K562 (cell line): ENCODE results near the gene CPED1. TPM values are rescaled to one million over a fixed set of nuclear protein-coding genes. Genes with fewer than 3 reads are reported as not detected.

ENCODE experiments used
- ATAC-seq: fragments of 200-7000 bp; cut with Tn5 transposase; 3 replicates; pipeline ENCODE4 v1.9.1; 2020; ENCODE audit warnings: moderate library complexity
- BruUV-seq: library from RNA; stranded (reverse); fragments of 400-500 nt; replicated peaks from 2 replicates; lab custom pipeline; 2021; lab: Mats Ljungman, UMichigan
- CTCF ChIA-PET: fragments of 300-600 bp; formaldehyde crosslinking; extraction: SDS; loops from one replicate; lab custom pipeline; 2021; ENCODE audit warnings: low intra/inter-chr PET ratio; lab: Yijun Ruan, JAX
- POLR2A ChIA-PET: fragments of 300-600, 350-650 bp; sonication (Branson Sonifier 250); formaldehyde crosslinking; extraction: SDS; loops from one replicate; lab custom pipeline; 2021; ENCODE audit warnings: antibody characterized with exemption, inconsistent platforms; lab: Yijun Ruan, JAX
- DNase-seq, 4 experiments: peaks; one replicate each; pipeline versions ENCODE4 v3.0.0 to v3.0.0-alpha.2; 2011 to 2018; ENCODE audit warnings: low spot score in 3 of 4, mixed read lengths in 3 of 4; ENCODE audit errors: extremely low read depth in 1 of 4
- FAIRE-seq: peaks from 2 replicates; lab custom pipeline; 2011; peaks lifted over from hg19 to GRCh38; lab: Jason Lieb, UNC
- H2AFZ ChIP-seq: 2 replicates; pipeline ENCODE4 v1.6.0; 2011; ENCODE audit warnings: low read depth, low read length, control low read depth, inconsistent platforms
- H3K27ac ChIP-seq: fragments of 200-600 bp; 3 replicates; pipeline ENCODE4 v1.8.0; 2011; ENCODE audit warnings: low read depth, mild to moderate bottlenecking, control low read depth, inconsistent platforms, low read length, moderate library complexity, mixed read lengths; ENCODE audit errors: extremely low read depth
- H3K27me3 ChIP-seq, 2 experiments: fragments of 300-600 bp in 1 of 2; 2 replicates in 1 of 2; 3 replicates in 1 of 2; pipeline versions ENCODE4 v1.6.0 to v1.8.0; 2011; ENCODE audit warnings: inconsistent platforms in 2 of 2, low read length in 2 of 2, mild to moderate bottlenecking in 1 of 2, mixed read lengths in 1 of 2, moderate library complexity in 1 of 2; ENCODE audit not compliant: control insufficient read depth in 2 of 2, insufficient read depth in 2 of 2
- H3K36me3 ChIP-seq: fragments of 300-600 bp; 3 replicates; pipeline ENCODE4 v1.8.0; 2011; ENCODE audit warnings: mild to moderate bottlenecking, low read length, inconsistent platforms; ENCODE audit not compliant: control insufficient read depth, insufficient read depth
- H3K4me1 ChIP-seq, 2 experiments: fragments of 200-600 bp in 1 of 2; replicated peaks in 1 of 2; 2 replicates in 1 of 2; 3 replicates in 1 of 2; pipeline versions ENCODE4 v1.5.1 to v1.8.0; 2011; ENCODE audit warnings: inconsistent platforms in 2 of 2, low read length in 2 of 2, mild to moderate bottlenecking in 1 of 2, mixed read lengths in 1 of 2, moderate library complexity in 1 of 2; ENCODE audit not compliant: control insufficient read depth in 2 of 2, insufficient read depth in 2 of 2
- H3K4me2 ChIP-seq: 2 replicates; pipeline ENCODE4 v1.6.1; 2011; ENCODE audit warnings: low read length, control low read depth, inconsistent platforms, mixed read lengths; ENCODE audit not compliant: insufficient read depth
- H3K4me3 ChIP-seq: fragments of 200-600 bp; sonication (generic), shearing (Covaris generic); 2 replicates; pipeline ENCODE4 v1.5.1; 2016; ENCODE audit warnings: control low read depth, inconsistent platforms
- H3K79me2 ChIP-seq: fragments of 200-600 bp; 3 replicates; pipeline ENCODE4 v1.8.0; 2011; ENCODE audit warnings: low read length, inconsistent platforms; ENCODE audit not compliant: control insufficient read depth, insufficient read depth
- H3K9ac ChIP-seq, 2 experiments: 2 replicates each; pipeline versions ENCODE4 v1.6.0 to v1.6.1; 2011; ENCODE audit warnings: low read depth in 2 of 2, low read length in 2 of 2, control low read depth in 1 of 2, inconsistent platforms in 1 of 2, mild to moderate bottlenecking in 1 of 2, mixed read lengths in 1 of 2; ENCODE audit not compliant: insufficient read depth in 1 of 2
- H3K9me1 ChIP-seq: one replicate; pipeline ENCODE4 v1.6.0; 2011; ENCODE audit warnings: inconsistent platforms, mild to moderate bottlenecking, low read length, moderate library complexity; ENCODE audit not compliant: control insufficient read depth, insufficient read depth
- H3K9me3 ChIP-seq: replicated peaks from 2 replicates; pipeline ENCODE4 v1.5.1; 2011; ENCODE audit warnings: low read depth, low read length, inconsistent platforms; ENCODE audit not compliant: control insufficient read depth, insufficient read depth
- H4K20me1 ChIP-seq: replicated peaks from 2 replicates; pipeline ENCODE4 v1.6.1; 2011; ENCODE audit warnings: low read length, inconsistent platforms, mixed read lengths; ENCODE audit not compliant: control insufficient read depth, insufficient read depth
- CEBPB ChIP-seq: fragments of 450-650 bp; IDR thresholded peaks from 2 replicates; pipeline ENCODE4 v1.6.1; 2016; ENCODE audit warnings: missing genetic modification characterization, missing compliant biosample characterization
- CEBPG ChIP-seq, 3 experiments: fragments of 200-800 bp in 1 of 3; sonication (Bioruptor generic) in 1 of 3; sonication (generic) in 1 of 3; formaldehyde crosslinking in 1 of 3; IDR thresholded peaks in 2 of 3; conservative IDR thresholded peaks in 1 of 3; 2 replicates each; pipeline versions ENCODE4 v1.6.1 to v1.8.0; 2016 to 2022; ENCODE audit warnings: missing compliant biosample characterization in 2 of 3, missing genetic modification characterization in 2 of 3, mild to moderate bottlenecking in 1 of 3, missing genetic modification reagents in 1 of 3
- PATZ1 ChIP-seq: fragments of 250-450 bp; sonication (Bioruptor Pico); IDR thresholded peaks from 2 replicates; pipeline ENCODE4 v1.5.0; 2020; ENCODE audit warnings: mild to moderate bottlenecking, borderline replicate concordance
- POLR2G ChIP-seq: fragments of 200-400 bp; formaldehyde crosslinking; IDR thresholded peaks from 2 replicates; pipeline ENCODE4 v1.6.1; 2017; ENCODE audit warnings: low read depth, mild to moderate bottlenecking, antibody characterized with exemption, low read length, moderate library complexity
- RB1 ChIP-seq: fragments of 450-650 bp; IDR thresholded peaks from 2 replicates; pipeline ENCODE4 v1.6.1; 2017; ENCODE audit warnings: low read depth, mild to moderate bottlenecking
- ZNF311 ChIP-seq: fragments of 250-450 bp; sonication (Bioruptor Pico); IDR thresholded peaks from 2 replicates; pipeline ENCODE4 v1.4.0; 2020; ENCODE audit warnings: mild to moderate bottlenecking, moderate library complexity
- WGBS: fragments of 100-300 bp; shearing (Covaris generic); methylation state at CpG from one replicate; pipeline ENCODE4 v1.1.6; 2016; ENCODE audit warnings: low coverage, mixed read lengths; ENCODE audit not compliant: insufficient coverage; ENCODE audit errors: missing lambda C conversion rate; 5-methylcytosine and 5-hydroxymethylcytosine counted together
- in situ Hi-C: fragments of 300-500 bp; cut with MboI; formaldehyde crosslinking; loops from 4 replicates; pipeline ENCODE4 v1.15.0; 2018; ENCODE audit warnings: inconsistent platforms, mixed read lengths
- intact Hi-C: fragments of 100-400 bp; cut with micrococcal nuclease; formaldehyde crosslinking; loops from 2 replicates; pipeline ENCODE4 v1.14.2; 2022
- polyA plus RNA-seq, 8 experiments: library from polyadenylated mRNA; depleted of rRNA in 4 of 8; stranded (reverse) in 5 of 8; unstranded in 3 of 8; fragments of >200 nt; fragmentation: Nextera tagmentation in 2 of 8; fragmentation: Illumina TruSeq in 1 of 8; extraction: Ambion mirVana in 2 of 8; extraction: Trizol in 1 of 8; gene quantifications; 2 replicates each; pipeline versions ENCODE4 v1.2.1 to v1.2.3, GENCODE V29; 2011 to 2014; ENCODE audit warnings: inconsistent platforms in 1 of 8, missing spikeins in 1 of 8
- total RNA-seq, 7 experiments: library from RNA; depleted of rRNA in 6 of 7; stranded (reverse); fragments of >200 nt in 6 of 7; fragmentation: Illumina TruSeq in 2 of 7; extraction: Trizol in 2 of 7; gene quantifications; 2 replicates each; pipeline versions ENCODE4 v1.2.1 to v1.2.3, GENCODE V29; 2011 to 2021; ENCODE audit warnings: low replicate concordance in 1 of 7

The CPED1 gene
- total and polyA plus RNA-seq, 9 of the 15 experiments (the other 6 are each of a cell fraction or from before 2014, with no cell fraction given) = 195 to 393 (median 290) TPM

GRCh38 chr7:121116396-121116795 lies 127.9 kb downstream of the CPED1 start:
- Histone ChIP-seq H3K4me2 (no peak overlapping the region), H4K20me1 (no peaks in the 10 kb centered on the region)
- WGBS = 95% methylated on average over 1 of the region's 1 CpG
- TF ChIP-seq RB1 (0 out of 2 replicates have a peak, but pooled peaks have one; percentile 20), POLR2G (0 out of 2 replicates have a peak, but pooled peaks have one; percentile 9), ZNF311 (CRISPR knock-in tag) (no peak)
- TF ChIP-seq, all 486 proteins: peak for 2
- in situ Hi-C loops (no loop called here), intact Hi-C loops (loop anchor here (10.0 kb wide), 1 partner anchor 878 kb away; no protein-coding TSS in a partner anchor)
- H3K27me3 ChIP-seq = no peaks in the 10 kb centered on the region
- no peaks in the 10 kb centered on the region for H3K9me1 ChIP-seq
- no peak overlapping the region for H3K9ac ChIP-seq
- ATAC-seq (no peak), FAIRE-seq (no peak), DNase-seq (no peak)
- H3K27ac ChIP-seq = no peak overlapping the region
- no peak overlapping the region for H2AFZ ChIP-seq
- peaks cover 95% of the 10 kb centered on the region for H3K36me3 ChIP-seq
- H3K4me3 ChIP-seq = no peak overlapping the region
- TSS peak; percentile 13 for BruUV-seq
- ChIA-PET POLR2A (interaction anchor here (0.8 to 1.0 kb wide), 2 partner anchors 8 to 120 kb away, joined by 3 to 4 read pairs; no protein-coding TSS in a partner anchor), CTCF (no interaction called here)
- H3K9me3 ChIP-seq = no peaks in the 10 kb centered on the region
- no peaks in the 10 kb centered on the region for H3K4me1 ChIP-seq
- H3K79me2 ChIP-seq = peaks cover 84% of the 10 kb centered on the region

- in situ Hi-C loops = no loop called here
Measured at GRCh38 chr7:121119047-121119446, 130.5 kb downstream of the CPED1 start.

More at GRCh38 chr7:121119047-121119446, 130.5 kb downstream of the CPED1 start:
- no peak overlapping the region for H3K27ac ChIP-seq
- no peak overlapping the region for H3K4me2 ChIP-seq
- H3K9ac ChIP-seq = no peak overlapping the region
- no peak overlapping the region for H2AFZ ChIP-seq
- ChIA-PET CTCF (no interaction called here), POLR2A (no interaction called here)
- TF ChIP-seq CEBPB (tag) = peak; percentile 94
- no peak for TF ChIP-seq PATZ1
- no peak for TF ChIP-seq CEBPG (CRISPR knock-in tag; IDR thresholded peaks at IDR 0.05)
- peak; percentile 76 to 97 for TF ChIP-seq CEBPG (tag; conservative IDR thresholded peaks at IDR 0.05 in 1 of 2, IDR thresholded peaks at IDR 0.05 in 1 of 2)
- no peak for DNase-seq
- intact Hi-C loops = loop anchor here (10.0 kb wide), 1 partner anchor 876 kb away; no protein-coding TSS in a partner anchor
- FAIRE-seq = no peak
- no peaks in the 10 kb centered on the region for H3K27me3 ChIP-seq
- H3K4me3 ChIP-seq = no peak overlapping the region
- peaks cover 79% of the 10 kb centered on the region for H3K79me2 ChIP-seq
- no peaks in the 10 kb centered on the region for H4K20me1 ChIP-seq
- H3K36me3 ChIP-seq = peaks cover 95% of the 10 kb centered on the region
- H3K9me1 ChIP-seq = no peaks in the 10 kb centered on the region
- 92% methylated on average over 9 of the region's 9 CpGs for WGBS
- H3K9me3 ChIP-seq = no peaks in the 10 kb centered on the region
- no TSS peak for BruUV-seq
- ATAC-seq = no peak
- no peaks in the 10 kb centered on the region for H3K4me1 ChIP-seq
